Stomach (tissue), 9 donors: ENCODE data around the gene DNAJC6. TPM values are rescaled to one million over a fixed set of nuclear protein-coding genes. Genes with fewer than 3 reads are reported as not detected.

Source experiments
- DNase-seq, 2 donors: peaks; one replicate each; pipeline versions ENCODE4 v3.0.0 to v3.0.0-alpha.2; 2013 to 2019
- H3K27ac ChIP-seq, 5 donors: fragments of 200-600 bp in 4 of 5; sonication (generic) in 4 of 5; one replicate each; pipeline ENCODE4 v1.5.1; 2013 to 2019; ENCODE audit warnings: mild to moderate bottlenecking in 1 of 5, moderate library complexity in 1 of 5
- H3K27me3 ChIP-seq, 3 donors: fragments of 200-600 bp; sonication (generic); one replicate each; pipeline ENCODE4 v1.5.1; 2017 to 2019; ENCODE audit warnings: mixed run types in 1 of 3
- H3K36me3 ChIP-seq, 4 donors: fragments of 200-600 bp; sonication (generic); 1 replicate in 3 of 4; 2 replicates in 1 of 4; pipeline ENCODE4 v1.5.1; 2016 to 2019
- H3K4me1 ChIP-seq, 4 donors: fragments of 200-600 bp; sonication (generic); one replicate each; pipeline ENCODE4 v1.5.1; 2016 to 2019
- H3K4me3 ChIP-seq, 4 donors: fragments of 200-600 bp; sonication (generic) in 3 of 4; one replicate each; pipeline ENCODE4 v1.5.1; 2016 to 2019; ENCODE audit warnings: mild to moderate bottlenecking in 1 of 4
- H3K9me3 ChIP-seq, 4 donors: fragments of 200-600 bp; sonication (generic); one replicate each; pipeline ENCODE4 v1.5.1; 2016 to 2019
- EP300 ChIP-seq: sonication (generic); formaldehyde crosslinking; IDR thresholded peaks from one replicate; pipeline ENCODE4 v1.6.1; 2017; ENCODE audit warnings: antibody characterized with exemption
- POLR2A ChIP-seq, 4 donors: fragments of 450-650 bp; IDR thresholded peaks; one replicate each; pipeline ENCODE4 v1.6.1; 2016; ENCODE audit warnings: antibody characterized with exemption in 4 of 4, control low read depth in 2 of 4, mild to moderate bottlenecking in 1 of 4, moderate library complexity in 1 of 4
- POLR2AphosphoS5 ChIP-seq, 3 donors: sonication (generic); formaldehyde crosslinking; IDR thresholded peaks; one replicate each; pipeline ENCODE4 v1.6.1; 2016; ENCODE audit warnings: antibody characterized with exemption in 3 of 3
- WGBS, 5 donors: extraction: QIAGEN DNeasy Blood & Tissue Kit in 3 of 5; methylation state at CpG; one replicate each; pipeline versions ENCODE4 v1.1.5 to v1.1.7; 2013 to 2018; 5-methylcytosine and 5-hydroxymethylcytosine counted together
- intact Hi-C: fragments of 100-400 bp; cut with DNase I; formaldehyde crosslinking; loops from one replicate; pipeline ENCODE4 v1.15.1; 2023; ENCODE audit warnings: low total_unique reads
- polyA plus RNA-seq, 3 donors: library from polyadenylated mRNA; stranded (reverse); fragments of 200-250 nt; gene quantifications; one replicate each; pipeline ENCODE4 v1.2.3, GENCODE V29; 2013
- total RNA-seq, 5 donors: library from RNA; depleted of rRNA; stranded (reverse); fragments of >200 nt; gene quantifications; one replicate each; pipeline versions ENCODE4 v1.1.0 to v1.2.3, GENCODE V29; 2014 to 2016
- TF ChIP-seq, protein P1 (sequence below), 7 experiments: fragments of 450-650 bp in 4 of 7; fragments of 200-600 bp in 3 of 7; sonication (generic) in 3 of 7; IDR thresholded peaks; one replicate each; pipeline ENCODE4 v1.5.1; 2016 to 2019; ENCODE audit warnings: antibody characterized with exemption in 7 of 7, control low read depth in 2 of 7, mild to moderate bottlenecking in 1 of 7
- donor health status: healthy with polysubstance abuse.
- donor health status: Bipolar disorder and iron deficiency.
- donor health status: healthy.

DNAJC6 gene
- total and polyA plus RNA-seq, 8 donors = under 0.01 to 7.5 (median 0.68) TPM; not detected in 1

DNA sequence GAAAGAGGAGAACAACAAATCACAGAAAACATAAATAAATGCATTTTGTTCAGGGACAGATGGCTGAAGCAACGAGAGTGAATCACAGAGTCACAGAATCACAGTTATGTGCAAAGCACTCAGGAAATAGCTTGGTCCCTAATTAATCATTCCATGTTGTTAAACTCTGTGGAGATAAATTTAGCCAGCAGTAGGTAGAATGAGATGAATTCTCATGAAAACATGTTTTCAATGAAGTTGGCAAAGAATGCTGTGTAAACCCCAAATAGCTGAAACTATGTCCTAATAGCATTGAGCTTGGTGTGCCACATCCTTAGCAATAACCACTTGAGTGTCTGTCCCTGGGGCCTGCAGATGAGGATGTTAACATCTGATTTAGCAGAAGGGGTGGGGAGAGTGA is 131.6 kb downstream of the DNAJC6 start:
- intact Hi-C loops = no loop called here
- Histone ChIP-seq H3K9me3 (no peaks in the 10 kb centered on the region), H3K36me3 (no peaks in the 10 kb centered on the region), H3K27ac (no peak overlapping the region), H3K4me3 (no peak overlapping the region), H3K27me3 (no peaks in the 10 kb centered on the region), H3K4me1 (peaks cover 6 to 19% (median 11%) of the 10 kb centered on the region in 4 donors)
- TF ChIP-seq POLR2AphosphoS5 (IDR thresholded peaks at IDR 0.05) (no peak), EP300 (no peak), POLR2A (IDR thresholded peaks at IDR 0.05) (no peak)
- TF ChIP-seq, protein P1, sequence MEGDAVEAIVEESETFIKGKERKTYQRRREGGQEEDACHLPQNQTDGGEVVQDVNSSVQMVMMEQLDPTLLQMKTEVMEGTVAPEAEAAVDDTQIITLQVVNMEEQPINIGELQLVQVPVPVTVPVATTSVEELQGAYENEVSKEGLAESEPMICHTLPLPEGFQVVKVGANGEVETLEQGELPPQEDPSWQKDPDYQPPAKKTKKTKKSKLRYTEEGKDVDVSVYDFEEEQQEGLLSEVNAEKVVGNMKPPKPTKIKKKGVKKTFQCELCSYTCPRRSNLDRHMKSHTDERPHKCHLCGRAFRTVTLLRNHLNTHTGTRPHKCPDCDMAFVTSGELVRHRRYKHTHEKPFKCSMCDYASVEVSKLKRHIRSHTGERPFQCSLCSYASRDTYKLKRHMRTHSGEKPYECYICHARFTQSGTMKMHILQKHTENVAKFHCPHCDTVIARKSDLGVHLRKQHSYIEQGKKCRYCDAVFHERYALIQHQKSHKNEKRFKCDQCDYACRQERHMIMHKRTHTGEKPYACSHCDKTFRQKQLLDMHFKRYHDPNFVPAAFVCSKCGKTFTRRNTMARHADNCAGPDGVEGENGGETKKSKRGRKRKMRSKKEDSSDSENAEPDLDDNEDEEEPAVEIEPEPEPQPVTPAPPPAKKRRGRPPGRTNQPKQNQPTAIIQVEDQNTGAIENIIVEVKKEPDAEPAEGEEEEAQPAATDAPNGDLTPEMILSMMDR (IDR thresholded peaks at IDR 0.05) = no peak
- 52 to 76% (median 66%) methylated on average over 1 of the region's 1 CpG for WGBS, 5 donors
- DNase-seq = no peak

DNA sequence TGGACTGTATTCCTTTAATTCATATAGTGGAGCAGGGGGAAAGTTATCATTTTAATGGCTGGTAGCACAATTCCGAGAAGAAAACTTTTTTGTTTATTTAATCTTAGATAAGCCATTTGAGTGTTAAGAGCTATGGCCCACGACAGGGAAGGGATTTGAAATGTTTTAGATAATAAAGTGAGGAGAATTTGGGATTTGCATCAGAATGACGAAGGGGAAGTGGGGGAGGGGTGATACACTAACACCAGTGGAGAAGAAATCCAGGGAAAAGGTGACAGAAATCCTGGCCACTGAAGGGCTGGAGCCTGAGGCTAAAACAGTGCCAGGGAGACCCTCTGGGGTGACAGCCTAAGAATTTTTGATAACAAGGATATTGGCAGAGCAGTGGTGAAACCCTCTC is 132.1 kb downstream of the DNAJC6 start:
- Histone ChIP-seq H3K27me3 (no peaks in the 10 kb centered on the region), H3K9me3 (no peaks in the 10 kb centered on the region), H3K27ac (no peak overlapping the region), H3K4me3 (no peak overlapping the region), H3K4me1 (peaks cover 4 to 15% (median 8%) of the 10 kb centered on the region in 4 donors), H3K36me3 (no peaks in the 10 kb centered on the region)
- DNase-seq = no peak
- intact Hi-C loops = no loop called here
- 15 to 38% (median 27%) methylated on average over 3 of the region's 3 CpGs for WGBS, 5 donors
- TF ChIP-seq POLR2AphosphoS5 (IDR thresholded peaks at IDR 0.05) = no peak
- no peak for TF ChIP-seq POLR2A (IDR thresholded peaks at IDR 0.05)
- TF ChIP-seq, protein P1 (IDR thresholded peaks at IDR 0.05) = no peak
- TF ChIP-seq EP300 = no peak

DNA sequence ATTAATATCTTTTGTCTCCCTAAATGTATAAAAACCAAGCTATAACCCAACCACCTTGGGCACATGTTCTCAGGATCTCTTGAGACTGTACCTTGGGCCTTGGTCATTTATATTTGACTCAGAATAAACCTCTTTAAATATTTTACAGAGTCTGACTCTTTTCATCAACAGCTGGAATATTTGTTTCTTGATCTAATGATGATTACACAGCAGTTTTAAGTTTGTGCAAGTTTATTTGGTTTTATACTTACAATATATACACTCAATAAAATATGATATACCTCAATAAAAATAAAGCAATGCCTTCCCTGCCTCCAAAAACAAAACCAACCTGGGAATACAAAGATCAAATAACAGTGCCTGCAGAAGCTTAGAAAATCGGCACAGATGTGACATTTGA is 133.1 kb downstream of the DNAJC6 start:
- Histone ChIP-seq H3K4me1 (peaks cover 4 to 15% (median 6%) of the 10 kb centered on the region in 4 donors), H3K27me3 (no peaks in the 10 kb centered on the region), H3K36me3 (no peaks in the 10 kb centered on the region), H3K4me3 (no peak overlapping the region), H3K9me3 (no peaks in the 10 kb centered on the region), H3K27ac (no peak overlapping the region)
- TF ChIP-seq, protein P1 (IDR thresholded peaks at IDR 0.05) = no peak
- TF ChIP-seq EP300 = no peak
- no peak for TF ChIP-seq POLR2AphosphoS5 (IDR thresholded peaks at IDR 0.05)
- TF ChIP-seq POLR2A (IDR thresholded peaks at IDR 0.05) = no peak
- intact Hi-C loops = no loop called here
- DNase-seq = no peak
- WGBS, 5 donors = 83 to 95% (median 89%) methylated on average over 1 of the region's 1 CpG

DNA sequence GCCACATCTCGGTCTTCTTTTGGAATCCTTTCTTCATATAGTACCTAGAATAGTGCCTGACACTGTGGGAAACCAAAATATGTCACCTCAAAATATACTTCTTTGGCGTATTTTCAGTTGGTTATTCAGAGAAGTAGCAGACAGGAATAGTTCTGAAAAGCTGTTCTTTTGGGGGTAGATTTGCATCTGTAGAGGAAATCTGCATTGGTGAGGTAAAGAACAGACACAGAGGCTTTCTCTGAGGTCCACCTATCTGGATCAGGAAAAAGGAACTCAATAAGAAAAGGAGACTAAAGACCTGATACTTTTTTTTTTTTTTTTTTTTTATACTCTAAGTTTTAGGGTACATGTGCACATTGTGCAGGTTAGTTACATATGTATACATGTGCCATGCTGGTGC is 134.3 kb downstream of the DNAJC6 start:
- no peaks in the 10 kb centered on the region for H3K9me3 ChIP-seq
- H3K27me3 ChIP-seq = no peaks in the 10 kb centered on the region
- peaks cover 4 to 15% (median 6%) of the 10 kb centered on the region in 4 donors for H3K4me1 ChIP-seq
- no peaks in the 10 kb centered on the region for H3K36me3 ChIP-seq
- TF ChIP-seq, protein P1 (IDR thresholded peaks at IDR 0.05) = no peak
- TF ChIP-seq EP300 (no peak), POLR2AphosphoS5 (IDR thresholded peaks at IDR 0.05) (no peak), POLR2A (IDR thresholded peaks at IDR 0.05) (no peak)
- 84 to 94% (median 89%) methylated on average over 2 of the region's 2 CpGs for WGBS, 5 donors
- intact Hi-C loops = no loop called here
- no peak overlapping the region for H3K27ac ChIP-seq
- no peak overlapping the region for H3K4me3 ChIP-seq
- no peak for DNase-seq
